ENCODE data around the gene NUAK1.

- TF ChIP-seq CTCF (conservative IDR thresholded peaks at IDR 0.05; ENCODE audit: low read depth, low read length) (no peak), EZH2 (IDR thresholded peaks at IDR 0.05; ENCODE audit: borderline replicate concordance, low read depth, low read length, poor library complexity, severe bottlenecking) (no peak)
Measured at GRCh38 chr12:106023039-106023438, 115.7 kb downstream of the NUAK1 start.
